ENCODE measurements around the gene EIF1AX.
"Not testable (repeated sequence)": the region's sequence is repeated elsewhere in the genome, so short reads cannot be mapped to it uniquely, and the experiment has no call there.

DNA sequence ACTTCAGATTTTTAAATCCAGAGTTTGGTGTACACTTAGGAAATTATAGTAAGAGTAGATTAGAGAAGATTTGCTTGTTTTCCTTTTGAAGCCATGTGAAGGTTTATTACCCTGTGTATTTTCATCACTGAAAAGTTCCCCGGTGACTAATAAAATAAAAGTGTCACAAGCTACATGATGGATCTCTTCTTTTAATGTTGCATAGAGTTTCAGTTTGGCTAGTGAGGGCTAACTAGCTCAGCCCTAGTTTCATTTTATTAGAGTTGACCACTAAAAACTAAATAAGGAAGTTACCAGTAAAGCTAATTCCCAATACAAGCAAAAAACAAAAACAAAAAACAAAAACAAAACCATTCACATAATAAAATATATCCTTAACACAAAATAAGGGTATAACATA lies 14.8 kb downstream of the EIF1AX start:
- TF ChIP-seq, protein P1, sequence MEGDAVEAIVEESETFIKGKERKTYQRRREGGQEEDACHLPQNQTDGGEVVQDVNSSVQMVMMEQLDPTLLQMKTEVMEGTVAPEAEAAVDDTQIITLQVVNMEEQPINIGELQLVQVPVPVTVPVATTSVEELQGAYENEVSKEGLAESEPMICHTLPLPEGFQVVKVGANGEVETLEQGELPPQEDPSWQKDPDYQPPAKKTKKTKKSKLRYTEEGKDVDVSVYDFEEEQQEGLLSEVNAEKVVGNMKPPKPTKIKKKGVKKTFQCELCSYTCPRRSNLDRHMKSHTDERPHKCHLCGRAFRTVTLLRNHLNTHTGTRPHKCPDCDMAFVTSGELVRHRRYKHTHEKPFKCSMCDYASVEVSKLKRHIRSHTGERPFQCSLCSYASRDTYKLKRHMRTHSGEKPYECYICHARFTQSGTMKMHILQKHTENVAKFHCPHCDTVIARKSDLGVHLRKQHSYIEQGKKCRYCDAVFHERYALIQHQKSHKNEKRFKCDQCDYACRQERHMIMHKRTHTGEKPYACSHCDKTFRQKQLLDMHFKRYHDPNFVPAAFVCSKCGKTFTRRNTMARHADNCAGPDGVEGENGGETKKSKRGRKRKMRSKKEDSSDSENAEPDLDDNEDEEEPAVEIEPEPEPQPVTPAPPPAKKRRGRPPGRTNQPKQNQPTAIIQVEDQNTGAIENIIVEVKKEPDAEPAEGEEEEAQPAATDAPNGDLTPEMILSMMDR (IDR thresholded peaks at IDR 0.05): not testable (repeated sequence)
- not testable (repeated sequence) for TF ChIP-seq POLR2A (IDR thresholded peaks at IDR 0.05)

Data from testis (tissue), 2 donors.